ENCODE data around the gene SERPINF2. TPM values are rescaled to one million over a fixed set of nuclear protein-coding genes. Genes with fewer than 3 reads are reported as not detected.

The SERPINF2 gene
- total RNA-seq, 1 experiment from 2014 or later: 0.56 TPM

- CTCF ChIA-PET: interaction anchor here (0.6 to 5.2 kb wide), 7 partner anchors 10 to 151 kb away, joined by 3 to 23 read pairs (median 3); partner anchors contain the start of gene SERPINF2
- H3K27me3 Mint-ChIP-seq (ENCODE audit: insufficient read depth, unreplicated experiment): no peaks in the 10 kb centered on the region
- POLR2A ChIA-PET: interaction anchor here (0.7 to 5.2 kb wide), 8 partner anchors 14 to 62 kb away, joined by 3 to 26 read pairs (median 4); no protein-coding TSS in a partner anchor
- peaks cover 22% of the 10 kb centered on the region for H3K4me1 Mint-ChIP-seq (ENCODE audit: insufficient read depth, unreplicated experiment)
- no TSS peak for BruUV-seq (replicated peaks)
- intact Hi-C loops (cut with micrococcal nuclease): loop anchor here (2.0 kb wide), 1 partner anchor 54 kb away; no protein-coding TSS in a partner anchor
- peaks cover 55% of the 10 kb centered on the region for H3K36me3 Mint-ChIP-seq (ENCODE audit: insufficient read depth, unreplicated experiment)
- peak overlapping the region; percentile 81 for H3K27ac Mint-ChIP-seq (ENCODE audit: low read depth, unreplicated experiment)
- no peak for DNase-seq (ENCODE audit: unreplicated experiment)
- peak overlapping the region; percentile 47 for H3K4me3 Mint-ChIP-seq (ENCODE audit: unreplicated experiment)
- TF ChIP-seq, protein P1, sequence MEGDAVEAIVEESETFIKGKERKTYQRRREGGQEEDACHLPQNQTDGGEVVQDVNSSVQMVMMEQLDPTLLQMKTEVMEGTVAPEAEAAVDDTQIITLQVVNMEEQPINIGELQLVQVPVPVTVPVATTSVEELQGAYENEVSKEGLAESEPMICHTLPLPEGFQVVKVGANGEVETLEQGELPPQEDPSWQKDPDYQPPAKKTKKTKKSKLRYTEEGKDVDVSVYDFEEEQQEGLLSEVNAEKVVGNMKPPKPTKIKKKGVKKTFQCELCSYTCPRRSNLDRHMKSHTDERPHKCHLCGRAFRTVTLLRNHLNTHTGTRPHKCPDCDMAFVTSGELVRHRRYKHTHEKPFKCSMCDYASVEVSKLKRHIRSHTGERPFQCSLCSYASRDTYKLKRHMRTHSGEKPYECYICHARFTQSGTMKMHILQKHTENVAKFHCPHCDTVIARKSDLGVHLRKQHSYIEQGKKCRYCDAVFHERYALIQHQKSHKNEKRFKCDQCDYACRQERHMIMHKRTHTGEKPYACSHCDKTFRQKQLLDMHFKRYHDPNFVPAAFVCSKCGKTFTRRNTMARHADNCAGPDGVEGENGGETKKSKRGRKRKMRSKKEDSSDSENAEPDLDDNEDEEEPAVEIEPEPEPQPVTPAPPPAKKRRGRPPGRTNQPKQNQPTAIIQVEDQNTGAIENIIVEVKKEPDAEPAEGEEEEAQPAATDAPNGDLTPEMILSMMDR (IDR thresholded peaks at IDR 0.05; ENCODE audit: unreplicated experiment): no peak
- H3K9me3 Mint-ChIP-seq (ENCODE audit: unreplicated experiment): no peaks in the 10 kb centered on the region
Observed at GRCh38 chr17:1731194-1731506, 11.5 kb upstream of the SERPINF2 start.

DNA sequence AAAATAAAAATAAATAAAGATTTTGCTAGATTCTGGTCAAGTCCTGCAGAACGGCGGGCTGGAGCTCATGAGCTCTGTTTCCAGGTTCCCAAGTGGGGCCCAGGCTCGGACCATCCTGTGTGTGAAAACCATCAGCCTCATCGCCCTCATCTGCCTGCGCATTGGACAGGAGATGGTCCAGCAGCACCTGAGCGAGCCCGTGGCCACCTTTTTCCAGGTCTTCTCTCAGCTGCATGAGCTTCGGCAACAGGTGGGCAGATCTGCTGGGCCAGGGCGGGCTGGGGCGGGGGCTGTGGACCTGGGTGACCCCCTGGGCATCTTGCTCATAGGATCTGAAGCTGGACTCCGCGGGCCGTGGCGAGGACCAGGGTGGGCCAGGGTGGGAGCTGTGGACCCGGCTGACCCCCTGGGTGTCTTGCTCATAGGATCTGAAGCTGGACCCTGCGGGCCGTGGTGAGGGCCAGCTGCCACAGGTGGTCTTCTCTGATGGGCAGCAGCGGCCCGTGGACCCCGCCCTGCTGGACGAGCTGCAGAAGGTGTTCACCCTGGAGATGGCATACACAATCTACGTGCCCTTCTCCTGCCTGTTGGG lies 10.3 kb upstream of the SERPINF2 start:
- Mint-ChIP-seq H3K9me3 (ENCODE audit: unreplicated experiment) (no peaks in the 10 kb centered on the region), H3K27me3 (ENCODE audit: insufficient read depth, unreplicated experiment) (no peaks in the 10 kb centered on the region), H3K36me3 (ENCODE audit: insufficient read depth, unreplicated experiment) (peaks cover 64% of the 10 kb centered on the region), H3K4me3 (ENCODE audit: unreplicated experiment) (no peak overlapping the region), H3K27ac (ENCODE audit: low read depth, unreplicated experiment) (no peak overlapping the region), H3K4me1 (ENCODE audit: insufficient read depth, unreplicated experiment) (peaks cover 22% of the 10 kb centered on the region)
- no peak for DNase-seq (ENCODE audit: unreplicated experiment)
- no TSS peak for BruUV-seq (replicated peaks)
- intact Hi-C loops (cut with micrococcal nuclease): no loop called here
- CTCF ChIA-PET: interaction anchor here (1.5 to 5.2 kb wide), 2 partner anchors 19 to 52 kb away, joined by 3 to 23 read pairs; no protein-coding TSS in a partner anchor
- TF ChIP-seq, protein P1 (IDR thresholded peaks at IDR 0.05; ENCODE audit: unreplicated experiment): no peak
- POLR2A ChIA-PET: interaction anchor here (0.5 to 5.2 kb wide), 6 partner anchors 9 to 61 kb away, joined by 3 to 26 read pairs (median 3); no protein-coding TSS in a partner anchor

DNA sequence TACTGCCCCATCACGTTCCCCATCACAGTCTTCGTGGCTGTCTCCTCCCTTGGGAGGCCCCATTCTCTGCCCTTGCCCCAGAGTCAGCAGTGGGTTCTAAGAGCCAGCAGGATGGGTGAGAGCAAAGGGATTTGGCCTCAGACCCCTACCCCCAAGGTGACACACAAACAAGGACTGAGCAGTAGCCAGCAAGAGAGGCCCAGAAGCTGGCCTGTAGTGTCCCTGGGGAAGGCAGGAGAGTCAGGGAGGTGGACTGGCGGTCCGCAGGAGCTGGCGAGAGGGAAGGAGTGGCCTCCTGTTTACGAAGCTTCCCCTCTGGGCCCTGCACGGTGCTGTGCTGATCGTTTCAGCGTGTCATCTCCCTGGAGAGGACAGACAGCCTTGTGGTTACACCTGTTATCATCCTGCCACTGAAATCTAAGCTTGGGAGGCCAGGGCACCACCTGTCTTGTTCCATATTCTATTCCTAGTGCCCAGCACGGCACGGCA lies 9.8 kb upstream of the SERPINF2 start:
- no peak overlapping the region for H3K4me3 Mint-ChIP-seq (ENCODE audit: unreplicated experiment)
- H3K36me3 Mint-ChIP-seq (ENCODE audit: insufficient read depth, unreplicated experiment): peaks cover 61% of the 10 kb centered on the region
- TF ChIP-seq, protein P1 (IDR thresholded peaks at IDR 0.05; ENCODE audit: unreplicated experiment): no peak
- no peak overlapping the region for H3K27ac Mint-ChIP-seq (ENCODE audit: low read depth, unreplicated experiment)
- peaks cover 22% of the 10 kb centered on the region for H3K4me1 Mint-ChIP-seq (ENCODE audit: insufficient read depth, unreplicated experiment)
- no peaks in the 10 kb centered on the region for H3K27me3 Mint-ChIP-seq (ENCODE audit: insufficient read depth, unreplicated experiment)
- BruUV-seq (replicated peaks): no TSS peak
- POLR2A ChIA-PET: interaction anchor here (0.6 to 5.2 kb wide), 5 partner anchors 10 to 61 kb away, joined by 3 to 26 read pairs (median 3); no protein-coding TSS in a partner anchor
- H3K9me3 Mint-ChIP-seq (ENCODE audit: unreplicated experiment): no peaks in the 10 kb centered on the region
- intact Hi-C loops (cut with micrococcal nuclease): no loop called here
- DNase-seq (ENCODE audit: unreplicated experiment): no peak
- CTCF ChIA-PET: interaction anchor here (1.5 to 5.2 kb wide), 2 partner anchors 19 to 51 kb away, joined by 3 to 23 read pairs; no protein-coding TSS in a partner anchor

DNA sequence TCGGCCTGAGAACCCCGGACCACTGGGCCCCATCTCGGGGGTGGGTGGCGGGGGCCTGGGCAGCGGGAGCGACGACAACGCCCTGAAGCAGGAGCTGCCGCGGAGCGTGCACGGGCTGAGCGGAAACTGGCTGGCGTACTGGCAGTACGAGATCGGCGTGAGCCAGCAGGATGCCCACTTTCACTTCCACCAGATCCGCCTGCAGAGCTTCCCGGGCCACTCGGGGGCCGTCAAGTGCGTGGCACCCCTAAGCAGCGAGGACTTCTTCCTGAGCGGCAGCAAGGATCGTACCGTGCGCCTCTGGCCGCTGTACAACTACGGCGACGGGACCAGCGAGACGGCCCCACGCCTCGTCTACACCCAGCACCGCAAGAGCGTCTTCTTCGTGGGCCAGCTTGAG lies 8.9 kb upstream of the SERPINF2 start:
- no peaks in the 10 kb centered on the region for H3K27me3 Mint-ChIP-seq (ENCODE audit: insufficient read depth, unreplicated experiment)
- no peak overlapping the region for H3K27ac Mint-ChIP-seq (ENCODE audit: low read depth, unreplicated experiment)
- DNase-seq (ENCODE audit: unreplicated experiment): no peak
- H3K4me1 Mint-ChIP-seq (ENCODE audit: insufficient read depth, unreplicated experiment): peaks cover 18% of the 10 kb centered on the region
- no peak overlapping the region for H3K4me3 Mint-ChIP-seq (ENCODE audit: unreplicated experiment)
- H3K36me3 Mint-ChIP-seq (ENCODE audit: insufficient read depth, unreplicated experiment): peaks cover 58% of the 10 kb centered on the region
- no peaks in the 10 kb centered on the region for H3K9me3 Mint-ChIP-seq (ENCODE audit: unreplicated experiment)
- ChIA-PET CTCF (interaction anchor here (0.7 kb wide), 1 partner anchor 546 kb away, joined by 3 read pairs; no protein-coding TSS in a partner anchor), POLR2A (interaction anchor here (0.8 kb wide), 1 partner anchor 12 kb away, joined by 3 read pairs; no protein-coding TSS in a partner anchor)
- intact Hi-C loops (cut with micrococcal nuclease): no loop called here
- BruUV-seq (replicated peaks): no TSS peak
- TF ChIP-seq, protein P1 (IDR thresholded peaks at IDR 0.05; ENCODE audit: unreplicated experiment): no peak

All from MCF 10A (cell line).